ENCODE data around the gene C3orf52. TPM values are rescaled to one million over a fixed set of nuclear protein-coding genes. Genes with fewer than 3 reads are reported as not detected.

The C3orf52 gene
- total and polyA plus RNA-seq, 10 of the 15 experiments (the other 5 are each of a cell fraction or from before 2014, with no cell fraction given) = 0.15 to 1.9 (median 0.73) TPM

- TF ChIP-seq TAF1 (IDR thresholded peaks at IDR 0.05; ENCODE audit: borderline replicate concordance, low read depth, low read length) (no peak), STAT3 (IDR thresholded peaks at IDR 0.05; ENCODE audit: low read depth, low read length) (0 out of 2 replicates have a peak, but pooled peaks have one; percentile 59), MEF2A (IDR thresholded peaks at IDR 0.05; ENCODE audit: insufficient read depth, low read depth, low read length) (0 out of 2 replicates have a peak, but pooled peaks have one; percentile 41), WRNIP1 (IDR thresholded peaks at IDR 0.05; ENCODE audit: borderline replicate concordance, low read depth, low read length) (no peak), JUND (IDR thresholded peaks at IDR 0.05; ENCODE audit: low read depth, low read length) (no peak), POLR2AphosphoS5 (IDR thresholded peaks at IDR 0.05; ENCODE audit: low read length) (peak; percentile 17), MEF2B (IDR thresholded peaks at IDR 0.05; ENCODE audit: partially characterized antibody, poor library complexity, severe bottlenecking) (peak; percentile 40), ZBTB4 (CRISPR knock-in tag; IDR thresholded peaks at IDR 0.05) (no peak), PAX8 (IDR thresholded peaks at IDR 0.05) (0 out of 2 replicates have a peak, but pooled peaks have one; percentile 32), SIX5 (IDR thresholded peaks at IDR 0.05; ENCODE audit: low read depth, low read length, severe bottlenecking) (no peak), CREB1 (IDR thresholded peaks at IDR 0.05; ENCODE audit: low read depth) (no peak), DPF2 (IDR thresholded peaks at IDR 0.05) (0 out of 2 replicates have a peak, but pooled peaks have one; percentile 2), BRCA1 (IDR thresholded peaks at IDR 0.05; ENCODE audit: low read depth, low read length) (no peak), E4F1 (IDR thresholded peaks at IDR 0.05; ENCODE audit: borderline replicate concordance, partially characterized antibody) (no peak), BACH1 (IDR thresholded peaks at IDR 0.05; ENCODE audit: borderline replicate concordance) (0 out of 2 replicates have a peak, but pooled peaks have one; percentile 5), IKZF2 (IDR thresholded peaks at IDR 0.05) (peak; percentile 76 to 81; a peak in 3 of 4 replicates), ZBED1 (IDR thresholded peaks at IDR 0.05; ENCODE audit: borderline replicate concordance) (no peak), SKIL (IDR thresholded peaks at IDR 0.05; ENCODE audit: low read depth, poor library complexity, severe bottlenecking) (peak; percentile 22), ZNF24 (IDR thresholded peaks at IDR 0.05) (0 out of 2 replicates have a peak, but pooled peaks have one; percentile 20), NBN (IDR thresholded peaks at IDR 0.05) (0 out of 2 replicates have a peak, but pooled peaks have one; percentile 16), GATAD2B (conservative IDR thresholded peaks at IDR 0.05; ENCODE audit: low read depth) (no peak)
Measured at GRCh38 chr3:112134335-112135124, 48.3 kb downstream of the C3orf52 start (continued).
